ENCODE measurements around the gene WWC2. TPM values are rescaled to one million over a fixed set of nuclear protein-coding genes. Genes with fewer than 3 reads are reported as not detected.

Gene WWC2
- total RNA-seq, 2 donors from 2014 or later = 4.3 to 6.8 TPM

GRCh38 chr4:183303301-183303700, 204.2 kb downstream of the WWC2 start:
- no peak overlapping the region for H3K4me3 ChIP-seq
- TF ChIP-seq CTCF (IDR thresholded peaks at IDR 0.05) = no peak
- H3K27me3 ChIP-seq = no peaks in the 10 kb centered on the region
- no peak overlapping the region for H3K9ac ChIP-seq (ENCODE audit: low read depth in 2 of 2, low read length in 2 of 2)
- H3K27ac ChIP-seq = no peak overlapping the region
- intact Hi-C loops (cut with DNase I) = no loop called here
- H3K4me1 ChIP-seq = no peaks in the 10 kb centered on the region
- no peaks in the 10 kb centered on the region for H3K36me3 ChIP-seq
- DNase-seq = no peak
- no peaks in the 10 kb centered on the region for H3K9me3 ChIP-seq

GRCh38 chr4:183304067-183304466, 205.0 kb downstream of the WWC2 start:
- H3K9ac ChIP-seq (ENCODE audit: low read depth in 2 of 2, low read length in 2 of 2) = no peak overlapping the region
- intact Hi-C loops (cut with DNase I) = no loop called here
- H3K9me3 ChIP-seq = no peaks in the 10 kb centered on the region
- no peak for TF ChIP-seq CTCF (IDR thresholded peaks at IDR 0.05)
- no peaks in the 10 kb centered on the region for H3K36me3 ChIP-seq
- no peak overlapping the region for H3K27ac ChIP-seq
- H3K27me3 ChIP-seq = no peaks in the 10 kb centered on the region
- no peak overlapping the region for H3K4me3 ChIP-seq
- no peak for DNase-seq
- H3K4me1 ChIP-seq = no peaks in the 10 kb centered on the region

GRCh38 chr4:183304538-183304937, 205.5 kb downstream of the WWC2 start:
- no peak for DNase-seq
- Histone ChIP-seq H3K9me3 (no peaks in the 10 kb centered on the region), H3K27ac (no peak overlapping the region), H3K27me3 (no peaks in the 10 kb centered on the region), H3K4me1 (no peaks in the 10 kb centered on the region), H3K4me3 (no peak overlapping the region), H3K36me3 (no peaks in the 10 kb centered on the region), H3K9ac (ENCODE audit: low read depth in 2 of 2, low read length in 2 of 2) (no peak overlapping the region)
- intact Hi-C loops (cut with DNase I) = no loop called here
- TF ChIP-seq CTCF (IDR thresholded peaks at IDR 0.05) = no peak

GRCh38 chr4:183306811-183307210, 207.8 kb downstream of the WWC2 start:
- intact Hi-C loops (cut with DNase I) = no loop called here
- no peaks in the 10 kb centered on the region for H3K9me3 ChIP-seq
- TF ChIP-seq CTCF (IDR thresholded peaks at IDR 0.05) = no peak
- H3K4me1 ChIP-seq = no peaks in the 10 kb centered on the region
- no peaks in the 10 kb centered on the region for H3K36me3 ChIP-seq
- no peak for DNase-seq
- no peak overlapping the region for H3K9ac ChIP-seq (ENCODE audit: low read depth in 2 of 2, low read length in 2 of 2)
- H3K27ac ChIP-seq = no peak overlapping the region
- H3K27me3 ChIP-seq = no peaks in the 10 kb centered on the region
- H3K4me3 ChIP-seq = no peak overlapping the region

- H3K9me3 ChIP-seq = no peaks in the 10 kb centered on the region
- H3K27ac ChIP-seq = no peak overlapping the region
- H3K4me1 ChIP-seq = no peaks in the 10 kb centered on the region
- H3K4me3 ChIP-seq = no peak overlapping the region
- H3K27me3 ChIP-seq = no peaks in the 10 kb centered on the region
- H3K36me3 ChIP-seq = no peaks in the 10 kb centered on the region
- H3K9ac ChIP-seq (ENCODE audit: low read depth in 2 of 2, low read length in 2 of 2) = no peak overlapping the region
- no peak for DNase-seq
- intact Hi-C loops (cut with DNase I) = no loop called here
- no peak for TF ChIP-seq CTCF (IDR thresholded peaks at IDR 0.05)
These were observed 213.8 kb downstream of the WWC2 start for GRCh38 chr4:183312841-183313240.

GRCh38 chr4:183314336-183314735, 215.3 kb downstream of the WWC2 start:
- TF ChIP-seq CTCF (IDR thresholded peaks at IDR 0.05) = no peak
- Histone ChIP-seq H3K9me3 (no peaks in the 10 kb centered on the region), H3K9ac (ENCODE audit: low read depth in 2 of 2, low read length in 2 of 2) (no peak overlapping the region), H3K27ac (no peak overlapping the region), H3K36me3 (no peaks in the 10 kb centered on the region), H3K4me3 (no peak overlapping the region), H3K27me3 (no peaks in the 10 kb centered on the region), H3K4me1 (no peaks in the 10 kb centered on the region)
- intact Hi-C loops (cut with DNase I) = no loop called here
- no peak for DNase-seq

All from colonic mucosa (tissue), 4 donors.